ENCODE measurements around the gene HELZ. TPM values are rescaled to one million over a fixed set of nuclear protein-coding genes. Genes with fewer than 3 reads are reported as not detected.

HELZ gene
- total and polyA plus RNA-seq, 2 donors (not counting 3 experiments of a cell fraction or from before 2014, with no cell fraction given): 8.0 to 47.3 TPM

- intact Hi-C loops (cut with micrococcal nuclease): loop anchor here (5.0 kb wide), 2 partner anchors 45 to 120 kb away; partner anchors contain the start of gene PSMD12
- FAIRE-seq: no peak
These were observed 2.5 kb upstream of the HELZ start for GRCh38 chr17:67247416-67247900.

GRCh38 chr17:67246653-67247415 lies 1.8 kb upstream of the HELZ start:
- no TSS peak for BruUV-seq (replicated peaks)
- DNase-seq (ENCODE audit: low read depth, low spot score): peak; percentile 28
- Histone ChIP-seq H3K9me3 (replicated peaks; ENCODE audit: control insufficient read depth, insufficient read depth, low read length) (no peaks in the 10 kb centered on the region), H3K36me3 (ENCODE audit: control insufficient read depth in 2 of 2, extremely low read depth in 1 of 2, insufficient read depth in 2 of 2, low read length in 2 of 2) (peaks cover 0 to 4% of the 10 kb centered on the region in 2 experiments), H3K9ac (replicated peaks; ENCODE audit: extremely low read depth, insufficient read depth, low read length) (no peak overlapping the region), H3K9me1 (replicated peaks; ENCODE audit: control insufficient read depth, extremely low read depth, insufficient read depth, low read length) (no peaks in the 10 kb centered on the region), H3K27ac (ENCODE audit: insufficient read depth, low read depth, low read length) (no peak overlapping the region), H3K4me3 (replicated peaks in 1 of 3; ENCODE audit: insufficient read depth in 1 of 3, low read depth in 1 of 3, low read length in 3 of 3) (peak overlapping the region in 1 of 3 experiments; percentile 92), H4K20me1 (replicated peaks; ENCODE audit: control insufficient read depth, extremely low read depth, insufficient read depth, low read length) (no peaks in the 10 kb centered on the region), H3K79me2 (ENCODE audit: control insufficient read depth, insufficient read depth, low read length) (peaks cover 29% of the 10 kb centered on the region), H3K4me1 (ENCODE audit: control insufficient read depth, extremely low read depth, insufficient read depth, low read length) (peaks cover 20% of the 10 kb centered on the region), H2AFZ (ENCODE audit: low read depth, low read length) (peak overlapping the region; percentile 23), H3K27me3 (ENCODE audit: control insufficient read depth in 2 of 2, insufficient read depth in 2 of 2, low read length in 2 of 2) (no peaks in the 10 kb centered on the region), H3K4me2 (ENCODE audit: insufficient read depth, low read length) (peak overlapping the region; percentile 90)
- TF ChIP-seq POLR2A (IDR thresholded peaks at IDR 0.05; ENCODE audit: low read depth, low read length) (no peak), JUN (IDR thresholded peaks at IDR 0.05; ENCODE audit: borderline replicate concordance, insufficient read depth, insufficient read length, low read depth) (peak; percentile 8), FOS (IDR thresholded peaks at IDR 0.05; ENCODE audit: borderline replicate concordance, insufficient read depth, low read length) (peak; percentile 17)
- CTCF ChIA-PET: interaction anchor here (1.2 kb wide), 1 partner anchor 25 kb away, joined by 3 read pairs; no protein-coding TSS in a partner anchor
- dilution Hi-C loops (cut with MboI; ENCODE audit: extremely low pct_ligation_motif_present, low sequenced_read_pairs): no loop called here
- intact Hi-C loops (cut with micrococcal nuclease): loop anchor here (5.0 kb wide), 2 partner anchors 45 to 120 kb away; partner anchors contain the start of gene PSMD12
- FAIRE-seq: no peak
- POLR2A ChIA-PET: no interaction called here

More at GRCh38 chr17:67247416-67247900, 2.5 kb upstream of the HELZ start:
- Histone ChIP-seq H3K4me1 (ENCODE audit: control insufficient read depth, extremely low read depth, insufficient read depth, low read length) (peaks cover 20% of the 10 kb centered on the region), H2AFZ (ENCODE audit: low read depth, low read length) (no peak overlapping the region), H3K27me3 (ENCODE audit: control insufficient read depth in 2 of 2, insufficient read depth in 2 of 2, low read length in 2 of 2) (no peaks in the 10 kb centered on the region), H3K9me1 (replicated peaks; ENCODE audit: control insufficient read depth, extremely low read depth, insufficient read depth, low read length) (no peaks in the 10 kb centered on the region), H3K27ac (ENCODE audit: insufficient read depth, low read depth, low read length) (no peak overlapping the region), H3K36me3 (ENCODE audit: control insufficient read depth in 2 of 2, extremely low read depth in 1 of 2, insufficient read depth in 2 of 2, low read length in 2 of 2) (peaks cover 0 to 4% of the 10 kb centered on the region in 2 experiments), H3K9ac (replicated peaks; ENCODE audit: extremely low read depth, insufficient read depth, low read length) (no peak overlapping the region), H3K9me3 (replicated peaks; ENCODE audit: control insufficient read depth, insufficient read depth, low read length) (no peaks in the 10 kb centered on the region), H4K20me1 (replicated peaks; ENCODE audit: control insufficient read depth, extremely low read depth, insufficient read depth, low read length) (no peaks in the 10 kb centered on the region), H3K4me2 (ENCODE audit: insufficient read depth, low read length) (no peak overlapping the region), H3K79me2 (ENCODE audit: control insufficient read depth, insufficient read depth, low read length) (peaks cover 25% of the 10 kb centered on the region), H3K4me3 (replicated peaks in 1 of 3; ENCODE audit: insufficient read depth in 1 of 3, low read depth in 1 of 3, low read length in 3 of 3) (no peak overlapping the region)
- no TSS peak for BruUV-seq (replicated peaks)
- dilution Hi-C loops (cut with MboI; ENCODE audit: extremely low pct_ligation_motif_present, low sequenced_read_pairs): no loop called here
- TF ChIP-seq JUN (IDR thresholded peaks at IDR 0.05; ENCODE audit: borderline replicate concordance, insufficient read depth, insufficient read length, low read depth): no peak
- TF ChIP-seq POLR2AphosphoS5 (IDR thresholded peaks at IDR 0.05; ENCODE audit: insufficient read depth, low read depth, low read length): no peak
- TF ChIP-seq FOS (IDR thresholded peaks at IDR 0.05; ENCODE audit: borderline replicate concordance, insufficient read depth, low read length): no peak
- TF ChIP-seq POLR2A (IDR thresholded peaks at IDR 0.05; ENCODE audit: low read depth, low read length): no peak
- no peak for TF ChIP-seq MAX (IDR thresholded peaks at IDR 0.05; ENCODE audit: insufficient read depth, insufficient read length)
- no peak for TF ChIP-seq GATA2 (IDR thresholded peaks at IDR 0.05; ENCODE audit: insufficient read depth, insufficient read length, low read depth, low read length)
- TF ChIP-seq EZH2 (IDR thresholded peaks at IDR 0.05; ENCODE audit: borderline replicate concordance, low read depth, low read length, severe bottlenecking): no peak
- no peak for DNase-seq (ENCODE audit: low read depth, low spot score)
- POLR2A ChIA-PET: no interaction called here
- CTCF ChIA-PET: interaction anchor here (1.2 kb wide), 1 partner anchor 26 kb away, joined by 3 read pairs; no protein-coding TSS in a partner anchor
